NCI-H146 (cell line): ENCODE data around the gene IKBKE.
A peak's percentile ranks its signal among the peaks of the same experiment; 100 is the strongest.

Source experiments
- DNase-seq: peaks from one replicate; lab custom pipeline; 2025; lab: John Stamatoyannopoulos, UW

Gene IKBKE

DNA sequence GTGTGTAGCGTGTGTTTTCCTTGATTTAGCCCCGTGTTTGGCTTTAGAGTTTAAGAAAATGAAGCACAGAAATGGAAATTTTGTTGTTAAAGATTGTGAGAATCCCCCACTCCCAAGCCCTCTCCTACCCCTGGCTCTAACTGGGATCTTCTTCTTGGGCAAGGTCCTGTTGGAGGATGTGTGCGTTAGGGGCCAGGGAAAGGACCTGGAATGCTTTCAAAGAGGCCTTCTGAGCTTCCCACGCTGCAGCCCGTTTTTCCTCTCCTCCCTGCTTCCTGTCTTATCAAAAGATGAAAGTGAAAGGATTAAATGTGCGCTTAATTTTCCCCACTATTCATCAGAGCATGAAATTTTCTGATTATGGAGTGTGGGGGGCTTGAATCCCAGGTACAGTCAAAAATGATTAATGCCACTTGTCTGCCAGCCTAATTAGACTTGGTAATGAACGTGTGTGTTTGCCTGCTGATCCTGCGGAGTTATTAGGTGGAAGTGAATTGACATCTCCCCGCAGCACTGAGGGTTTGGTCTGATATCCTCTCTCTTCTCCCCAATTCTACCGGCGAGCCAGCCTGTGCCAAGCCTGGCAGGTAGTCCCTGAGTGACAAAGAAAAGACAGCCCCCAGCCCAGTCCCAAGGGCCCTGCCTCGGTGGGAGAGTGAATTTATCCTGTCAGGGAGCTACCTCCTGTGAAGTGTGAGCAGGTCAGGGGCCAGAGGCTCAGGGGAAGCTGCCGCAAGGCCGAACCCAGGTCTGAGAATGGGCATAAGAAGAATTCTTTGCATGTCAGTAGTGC, 42.0 kb downstream of the IKBKE start:
- DNase-seq: peak; percentile 35

GRCh38 chr1:206512851-206513180, 42.5 kb downstream of the IKBKE start:
- DNase-seq: no peak

GRCh38 chr1:206513312-206514111, 43.2 kb downstream of the IKBKE start:
- no peak for DNase-seq

- DNase-seq: peak; percentile 65
Measured at GRCh38 chr1:206514813-206515387, 44.6 kb downstream of the IKBKE start.

DNA sequence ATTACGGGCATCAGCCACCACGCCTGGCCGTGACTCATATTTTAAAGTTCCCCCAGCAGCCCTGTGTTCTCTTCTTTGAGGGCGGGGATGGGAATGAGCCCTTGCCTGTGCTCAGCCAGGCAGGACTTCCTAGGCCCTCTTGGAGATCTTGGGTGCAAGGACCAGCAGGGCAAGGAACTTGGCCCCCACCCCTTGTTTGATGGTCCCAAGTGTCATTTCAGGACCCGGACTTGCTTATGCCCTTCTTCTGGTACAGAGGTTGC, 46.4 kb downstream of the IKBKE start:
- no peak for DNase-seq

DNA sequence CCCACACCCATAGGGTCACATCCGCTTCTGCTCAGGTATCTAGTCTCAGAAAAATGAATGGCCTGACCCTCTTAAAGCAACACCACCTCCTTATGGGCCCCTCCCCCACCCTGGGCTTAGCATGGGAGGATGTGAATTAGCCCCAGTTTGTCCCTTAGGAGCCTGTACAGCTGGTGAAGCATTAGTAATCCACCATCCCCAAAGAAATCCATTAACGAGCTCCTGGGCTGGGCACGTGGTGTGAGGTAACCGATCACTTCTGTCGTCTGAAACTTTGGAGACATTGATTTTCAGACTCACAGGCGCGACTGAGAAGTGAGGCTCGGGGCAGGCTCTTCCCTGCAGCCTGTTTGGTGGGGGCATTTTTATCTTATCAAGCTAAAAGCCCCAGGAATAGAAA, 47.5 kb downstream of the IKBKE start:
- DNase-seq: no peak

DNA sequence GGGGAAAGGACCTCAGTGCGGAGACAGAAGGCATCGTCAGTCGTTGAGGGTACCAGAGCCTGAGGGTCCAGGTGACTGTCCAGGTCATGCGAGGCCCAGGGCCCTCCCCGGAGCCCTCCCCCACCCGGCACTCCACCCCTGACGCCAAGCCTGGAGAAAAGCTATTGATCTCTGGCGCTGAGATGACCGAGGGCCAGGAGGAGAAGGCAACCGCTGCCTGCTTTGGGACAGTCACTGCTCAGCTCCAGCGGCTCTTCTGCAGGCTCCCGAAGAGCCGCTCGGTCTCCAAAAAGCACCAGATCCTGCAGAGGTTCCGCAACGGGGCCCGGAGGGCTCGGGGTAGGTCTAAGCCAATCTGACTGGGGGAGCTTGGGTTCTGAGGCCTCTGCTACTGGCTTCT, 47.9 kb downstream of the IKBKE start:
- no peak for DNase-seq

GRCh38 chr1:206518743-206519142, 48.5 kb downstream of the IKBKE start:
- DNase-seq: no peak

DNA sequence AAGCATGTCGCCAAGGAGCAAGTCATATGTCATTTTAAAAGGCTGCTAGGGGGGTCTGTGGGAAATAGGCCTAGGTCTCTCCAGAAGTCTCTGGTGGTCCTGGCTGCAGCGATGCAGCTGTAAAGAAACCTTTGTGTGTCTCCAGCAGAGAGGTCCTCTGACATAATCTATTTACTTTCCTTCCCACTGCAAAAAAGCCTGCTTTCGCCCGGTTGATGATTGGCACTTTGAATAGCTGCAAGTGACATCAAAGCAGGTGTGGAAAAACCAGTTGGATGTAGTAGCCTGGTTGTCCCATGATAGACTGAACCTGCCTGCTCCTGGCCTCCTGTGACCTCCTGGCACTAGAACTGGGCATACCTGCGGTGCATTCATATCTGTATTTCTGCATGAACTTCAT, 50.9 kb downstream of the IKBKE start:
- peak; percentile 76 for DNase-seq

DNA sequence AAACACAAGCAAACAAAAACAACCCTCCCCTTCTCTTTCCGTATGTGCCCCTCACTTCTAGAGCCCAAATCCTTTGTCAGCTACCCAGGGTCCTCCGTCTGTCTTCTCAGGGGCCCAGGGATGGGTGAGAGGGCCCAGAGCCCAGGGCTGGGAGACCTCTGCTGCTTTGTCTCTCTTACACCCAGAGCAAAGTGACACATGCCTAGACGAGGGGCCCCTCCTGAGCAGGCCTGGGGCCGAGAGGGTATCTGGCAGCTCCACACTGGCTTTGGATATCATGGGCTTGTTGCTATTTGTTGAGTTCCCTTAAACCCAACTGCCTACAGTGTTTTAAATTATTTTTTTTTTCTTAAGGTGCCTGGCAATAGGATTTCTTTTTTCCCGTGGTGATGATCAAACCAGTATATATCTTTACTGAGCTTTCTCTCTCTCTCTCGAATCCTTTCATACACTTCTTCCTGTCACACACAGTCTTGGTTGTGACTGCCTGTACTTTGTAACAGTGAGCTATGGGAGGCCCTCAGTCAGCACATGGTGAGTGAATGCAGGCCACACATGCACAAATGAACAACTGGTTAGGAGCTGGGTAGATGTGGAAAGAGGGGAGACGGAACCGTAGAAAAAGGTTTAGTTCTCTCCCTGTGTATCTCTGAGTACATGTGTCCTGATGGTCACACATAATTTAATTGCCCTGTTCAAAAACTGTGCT, 51.6 kb downstream of the IKBKE start:
- DNase-seq: no peak

DNA sequence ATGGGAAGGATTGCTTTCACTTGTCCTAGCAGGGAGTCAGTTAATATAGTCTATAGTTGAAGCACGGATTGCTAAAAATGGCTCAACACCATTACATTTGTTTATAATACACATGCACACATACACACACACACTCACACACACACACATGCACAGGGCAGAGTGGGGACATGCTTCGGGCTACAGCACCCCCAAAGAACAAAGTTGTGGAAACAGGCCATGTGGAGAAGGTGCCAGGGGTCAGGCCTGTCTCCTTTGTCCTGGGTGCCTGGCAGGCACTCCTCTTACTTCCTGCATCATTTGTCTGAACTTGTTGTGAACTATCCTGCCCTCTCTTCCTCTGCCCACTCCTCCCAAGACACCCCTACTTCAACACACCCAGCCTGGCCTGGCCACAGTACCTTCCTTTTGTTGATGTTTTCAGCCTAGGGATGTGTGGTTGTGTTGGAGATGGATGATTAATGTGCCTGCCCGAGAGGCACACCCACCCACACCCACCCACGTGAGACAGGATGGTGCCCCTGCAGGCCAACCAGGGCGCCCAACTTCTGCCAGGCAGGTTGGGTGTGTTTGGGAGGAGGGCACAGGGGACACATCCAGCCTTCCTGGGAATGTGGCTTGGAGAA, 54.6 kb downstream of the IKBKE start:
- DNase-seq: no peak

GRCh38 chr1:206526064-206526911, 56.0 kb downstream of the IKBKE start:
- no peak for DNase-seq

GRCh38 chr1:206529425-206529824, 59.1 kb downstream of the IKBKE start:
- DNase-seq: no peak

DNA sequence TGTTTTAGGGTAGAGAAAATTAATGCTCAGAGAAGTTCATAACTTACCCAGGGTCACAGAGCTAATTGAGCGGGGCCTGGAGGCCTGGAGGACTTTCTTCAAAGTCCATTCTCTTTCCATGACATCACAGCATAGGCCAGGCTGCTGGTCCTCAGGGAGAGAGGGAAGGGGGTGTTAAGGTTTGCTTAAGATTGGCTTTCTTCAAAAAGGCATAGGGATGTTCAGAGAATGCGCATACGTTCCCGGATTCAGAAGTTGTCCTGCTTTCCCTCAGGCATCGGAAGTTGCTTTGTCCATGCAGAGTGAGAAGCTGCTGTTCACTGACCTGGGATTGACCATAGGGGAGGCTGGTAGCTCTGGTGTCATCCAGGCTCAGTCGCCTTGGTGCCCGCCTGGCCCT, 62.1 kb downstream of the IKBKE start:
- DNase-seq: no peak

- no peak for DNase-seq
Measured at GRCh38 chr1:206534552-206534951, 64.3 kb downstream of the IKBKE start.

DNA sequence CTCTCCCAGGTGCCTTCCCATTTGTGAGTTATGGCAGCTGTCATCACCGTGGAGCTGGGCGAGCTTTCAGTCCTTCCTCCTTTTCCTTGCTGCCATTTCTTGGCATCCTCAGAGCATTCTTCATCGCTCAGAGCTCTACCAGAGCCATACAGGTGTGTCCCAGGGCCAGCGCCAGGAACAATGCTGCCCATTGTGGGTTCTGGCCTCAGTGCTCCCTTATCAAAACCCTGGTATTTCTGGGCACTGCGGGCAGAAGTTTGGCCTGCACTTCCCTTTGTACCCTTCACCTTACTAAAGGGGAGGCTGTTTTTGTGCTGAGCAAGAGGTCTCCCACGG, 65.5 kb downstream of the IKBKE start:
- DNase-seq: no peak

DNA sequence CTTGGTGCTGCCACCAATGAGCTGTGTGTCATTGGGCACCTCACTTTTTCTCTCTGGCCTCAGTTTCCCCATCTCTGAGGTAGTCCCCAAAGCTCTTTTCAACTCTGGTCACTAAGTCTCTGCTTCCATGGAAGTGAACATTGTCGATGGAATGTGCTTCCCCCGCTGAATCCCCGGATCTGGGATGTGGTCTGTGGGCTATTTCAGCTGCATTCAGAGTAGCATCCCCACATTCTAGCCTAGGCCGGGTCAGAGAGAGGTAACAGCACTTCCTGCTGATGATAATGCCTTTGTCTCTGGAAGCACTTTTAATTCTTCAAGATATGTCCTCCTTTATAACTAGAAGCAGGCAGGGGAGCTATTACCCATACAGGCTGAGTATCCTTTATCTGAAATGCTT, 66.9 kb downstream of the IKBKE start:
- no peak for DNase-seq

DNA sequence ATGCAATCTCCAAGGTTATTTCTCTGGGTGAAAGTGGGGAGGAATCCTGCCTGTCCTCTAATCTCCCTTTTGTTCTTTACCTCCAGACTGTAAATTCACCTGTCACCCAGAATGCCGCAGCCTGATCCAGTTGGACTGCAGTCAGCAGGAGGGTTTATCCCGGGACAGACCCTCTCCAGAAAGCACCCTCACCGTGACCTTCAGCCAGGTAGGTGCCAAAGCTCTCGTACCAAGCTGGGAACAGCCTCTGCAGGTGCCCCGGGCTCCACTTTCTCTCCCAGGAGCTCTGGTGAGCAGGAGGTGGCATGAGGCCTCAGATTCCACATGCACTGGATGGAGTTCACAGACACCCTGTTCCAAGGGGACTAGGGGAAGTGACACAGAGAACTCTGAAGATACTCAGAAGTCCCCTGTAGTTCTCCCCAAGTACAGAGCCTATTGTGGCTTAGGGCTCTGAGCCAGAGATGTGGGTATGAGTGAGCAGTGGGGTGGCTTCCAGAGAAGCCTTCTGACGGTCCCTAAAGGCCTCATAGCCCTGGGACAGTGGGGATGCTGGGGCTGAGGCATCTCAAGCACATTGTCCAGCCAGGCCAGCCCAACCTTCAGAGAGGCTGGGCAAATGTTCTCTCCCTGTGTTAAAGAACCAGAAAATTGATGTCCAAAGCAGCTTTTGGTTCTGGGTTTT, 68.0 kb downstream of the IKBKE start:
- DNase-seq: no peak

GRCh38 chr1:206538901-206539640, 68.8 kb downstream of the IKBKE start:
- DNase-seq: no peak

GRCh38 chr1:206540044-206540780, 69.9 kb downstream of the IKBKE start:
- no peak for DNase-seq
